Measurements from ENCODE around the gene CORT. TPM values are rescaled to one million over a fixed set of nuclear protein-coding genes. Genes with fewer than 3 reads are reported as not detected.

The CORT gene
- total and polyA plus RNA-seq, 2 donors (not counting 1 experiment from before 2014, with no cell fraction given) = 0.52 TPM; not detected in 1

DNA sequence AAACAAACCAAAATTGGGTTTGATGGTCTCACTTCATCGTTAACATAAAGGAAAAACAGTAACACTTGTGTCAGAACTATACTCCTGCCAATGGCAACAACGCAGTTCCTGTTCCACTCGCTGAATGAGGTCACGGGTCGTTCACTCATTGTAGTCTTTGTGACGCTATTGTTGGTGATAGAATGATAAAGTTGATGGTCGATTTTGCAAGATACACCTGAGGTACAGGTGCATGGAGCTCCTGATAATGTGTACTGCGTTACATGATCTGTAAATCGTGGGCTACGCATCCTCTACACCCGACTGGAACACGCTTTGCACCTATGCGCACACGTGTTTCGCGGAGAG is 20.0 kb upstream of the CORT start:
- H3K9ac ChIP-seq (ENCODE audit: low read length) = peak overlapping the region; percentile 97
- POLR2A ChIA-PET = interaction anchor here (0.7 to 2.2 kb wide), 4 partner anchors 10 to 397 kb away, joined by 3 to 7 read pairs (median 4); partner anchors contain the start of genes KIF1B, PEX14 and UBE4B
- peak overlapping the region; percentile 95 for H2AFZ ChIP-seq (ENCODE audit: insufficient read depth, low read depth, low read length, poor library complexity, severe bottlenecking)

More for the DNA sequence above, 20.0 kb upstream of the CORT start:
- DNase-seq (no peak), ATAC-seq (ENCODE audit: low read depth) (no peak)
- H3K79me2 ChIP-seq (ENCODE audit: control insufficient read depth, insufficient read depth, low read length) = peaks cover 10% of the 10 kb centered on the region
- Mint-ChIP-seq H3K27ac (peak overlapping the region; percentile 99), H3K27me3 (no peaks in the 10 kb centered on the region), H3K4me1 (peaks cover 30% of the 10 kb centered on the region), H3K4me3 (peak overlapping the region; percentile 96), H3K9me3 (ENCODE audit: insufficient read depth) (no peaks in the 10 kb centered on the region)
- H3K4me1 ChIP-seq (ENCODE audit: control insufficient read depth in 2 of 2, insufficient read depth in 2 of 2, low read length in 2 of 2) = peaks cover 11 to 30% of the 10 kb centered on the region in 2 donors
- H3K27me3 ChIP-seq (replicated peaks in 1 of 4; ENCODE audit: control extremely low read depth in 1 of 4, control insufficient read depth in 3 of 4, insufficient read depth in 4 of 4, low read length in 3 of 4) = no peaks in the 10 kb centered on the region
- H3K4me3 ChIP-seq (ENCODE audit: control extremely low read depth in 1 of 5, extremely low read depth in 1 of 5, insufficient read depth in 1 of 5, low read depth in 2 of 5, low read length in 4 of 5) = peak overlapping the region; percentile 8 to 90 (median 69)
- no peaks in the 10 kb centered on the region for H4K20me1 ChIP-seq (ENCODE audit: control insufficient read depth, insufficient read depth, low read length, poor library complexity, severe bottlenecking)
- CTCF ChIA-PET = interaction anchor here (0.7 to 3.3 kb wide), 23 partner anchors 8 to 946 kb away, joined by 3 to 51 read pairs (median 4); partner anchors contain the start of genes DFFA, KIF1B and PGD
- WGBS (ENCODE audit: insufficient coverage) = 26% methylated on average over 16 of the region's 16 CpGs
- H3K27ac ChIP-seq (ENCODE audit: low read length in 2 of 2) = peak overlapping the region in 1 of 2 donors; percentile 95
- H3K4me2 ChIP-seq (replicated peaks; ENCODE audit: low read depth, low read length, poor library complexity, severe bottlenecking) = peak overlapping the region; percentile 99
- no peaks in the 10 kb centered on the region for H3K36me3 ChIP-seq (replicated peaks in 1 of 2; ENCODE audit: control extremely low read depth in 1 of 2, control insufficient read depth in 1 of 2, extremely low read depth in 1 of 2, insufficient read depth in 2 of 2, low read length in 1 of 2)
- H3K9me3 ChIP-seq (ENCODE audit: control extremely low read depth in 1 of 3, control insufficient read depth in 2 of 3, insufficient read depth in 1 of 3, low read length in 2 of 3) = peaks cover 0 to 3% (median 0%) of the 10 kb centered on the region in 3 donors
- intact Hi-C loops (cut with micrococcal nuclease) = loop anchor here (1.0 kb wide), 3 partner anchors 32 to 520 kb away; partner anchors contain the start of genes CTNNBIP1 and DFFA
- TF ChIP-seq EZH2 (IDR thresholded peaks at IDR 0.05; ENCODE audit: borderline replicate concordance, insufficient read depth, low read depth, low read length, poor library complexity, severe bottlenecking) = no peak
- TF ChIP-seq, protein P1, sequence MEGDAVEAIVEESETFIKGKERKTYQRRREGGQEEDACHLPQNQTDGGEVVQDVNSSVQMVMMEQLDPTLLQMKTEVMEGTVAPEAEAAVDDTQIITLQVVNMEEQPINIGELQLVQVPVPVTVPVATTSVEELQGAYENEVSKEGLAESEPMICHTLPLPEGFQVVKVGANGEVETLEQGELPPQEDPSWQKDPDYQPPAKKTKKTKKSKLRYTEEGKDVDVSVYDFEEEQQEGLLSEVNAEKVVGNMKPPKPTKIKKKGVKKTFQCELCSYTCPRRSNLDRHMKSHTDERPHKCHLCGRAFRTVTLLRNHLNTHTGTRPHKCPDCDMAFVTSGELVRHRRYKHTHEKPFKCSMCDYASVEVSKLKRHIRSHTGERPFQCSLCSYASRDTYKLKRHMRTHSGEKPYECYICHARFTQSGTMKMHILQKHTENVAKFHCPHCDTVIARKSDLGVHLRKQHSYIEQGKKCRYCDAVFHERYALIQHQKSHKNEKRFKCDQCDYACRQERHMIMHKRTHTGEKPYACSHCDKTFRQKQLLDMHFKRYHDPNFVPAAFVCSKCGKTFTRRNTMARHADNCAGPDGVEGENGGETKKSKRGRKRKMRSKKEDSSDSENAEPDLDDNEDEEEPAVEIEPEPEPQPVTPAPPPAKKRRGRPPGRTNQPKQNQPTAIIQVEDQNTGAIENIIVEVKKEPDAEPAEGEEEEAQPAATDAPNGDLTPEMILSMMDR (IDR thresholded peaks at IDR 0.05) = no peak

Data from B cell (primary cell).